GM12878 (cell line): ENCODE results near the gene UBE2E3.

Experiments used
- CTCF ChIP-seq, 3 experiments: IDR thresholded peaks in 2 of 3; conservative IDR thresholded peaks in 1 of 3; 2 replicates each; pipeline ENCODE4 v1.5.1; 2011; ENCODE audit warnings: low read depth in 3 of 3, low read length in 3 of 3, mild to moderate bottlenecking in 3 of 3, control low read depth in 2 of 3, moderate library complexity in 2 of 3, inconsistent platforms in 1 of 3, mixed read lengths in 1 of 3; ENCODE audit not compliant: control insufficient read depth in 2 of 3, insufficient read depth in 1 of 3; ENCODE audit errors: extremely low read depth in 1 of 3
- E2F4 ChIP-seq: IDR thresholded peaks from 2 replicates; pipeline ENCODE4 v1.6.1; 2012; ENCODE audit warnings: low read depth, low read length, improper control_type of control experiment
- EZH2 ChIP-seq: IDR thresholded peaks from 2 replicates; pipeline ENCODE4 v1.6.1; 2012; ENCODE audit warnings: low read depth, mild to moderate bottlenecking, control low read depth, inconsistent platforms, low read length, borderline replicate concordance; ENCODE audit not compliant: control insufficient read depth
- FOS ChIP-seq: IDR thresholded peaks from 3 replicates; pipeline ENCODE4 v1.6.1; 2011; ENCODE audit warnings: borderline replicate concordance; ENCODE audit not compliant: insufficient read length; ENCODE audit errors: extremely low read depth
- REST ChIP-seq: IDR thresholded peaks from 2 replicates; pipeline ENCODE4 v1.6.1; 2012; ENCODE audit warnings: mild to moderate bottlenecking, low read depth, low read length
- SIN3A ChIP-seq: IDR thresholded peaks from 2 replicates; pipeline ENCODE4 v1.6.1; 2012; ENCODE audit warnings: low read depth, low read length, improper control_type of control experiment
- TAF1 ChIP-seq: IDR thresholded peaks from 2 replicates; pipeline ENCODE4 v1.6.1; 2011; ENCODE audit warnings: mild to moderate bottlenecking, low read depth, low read length, borderline replicate concordance
- TF ChIP-seq, protein P1 (sequence below): fragments of 150-350 bp; IDR thresholded peaks from 2 replicates; pipeline ENCODE4 v1.6.1; 2016; ENCODE audit warnings: low read depth, low read length
- TF ChIP-seq, protein P2 (sequence below): IDR thresholded peaks from 2 replicates; pipeline ENCODE4 v1.6.1; 2012; ENCODE audit warnings: low read length, inconsistent platforms

DNA sequence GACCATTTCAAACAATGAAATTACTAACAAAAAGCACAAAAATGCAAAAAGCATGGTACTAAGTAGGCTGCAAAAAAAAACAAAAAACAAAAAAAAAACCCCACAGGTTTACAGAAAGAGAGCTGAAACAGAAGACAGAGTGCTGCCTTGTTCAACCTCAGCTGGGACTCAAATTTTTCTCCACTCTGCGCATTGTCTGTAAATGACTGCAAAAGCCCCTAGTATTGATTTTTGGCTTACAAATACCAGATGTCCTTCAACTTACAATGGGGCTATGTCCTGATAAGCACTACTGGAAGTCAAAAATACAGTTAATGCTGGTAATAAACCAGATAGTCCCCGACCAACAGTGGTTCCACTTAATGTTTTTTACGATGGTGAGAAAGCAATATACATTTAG is 42.2 kb downstream of the UBE2E3 start:
- TF ChIP-seq, protein P1, sequence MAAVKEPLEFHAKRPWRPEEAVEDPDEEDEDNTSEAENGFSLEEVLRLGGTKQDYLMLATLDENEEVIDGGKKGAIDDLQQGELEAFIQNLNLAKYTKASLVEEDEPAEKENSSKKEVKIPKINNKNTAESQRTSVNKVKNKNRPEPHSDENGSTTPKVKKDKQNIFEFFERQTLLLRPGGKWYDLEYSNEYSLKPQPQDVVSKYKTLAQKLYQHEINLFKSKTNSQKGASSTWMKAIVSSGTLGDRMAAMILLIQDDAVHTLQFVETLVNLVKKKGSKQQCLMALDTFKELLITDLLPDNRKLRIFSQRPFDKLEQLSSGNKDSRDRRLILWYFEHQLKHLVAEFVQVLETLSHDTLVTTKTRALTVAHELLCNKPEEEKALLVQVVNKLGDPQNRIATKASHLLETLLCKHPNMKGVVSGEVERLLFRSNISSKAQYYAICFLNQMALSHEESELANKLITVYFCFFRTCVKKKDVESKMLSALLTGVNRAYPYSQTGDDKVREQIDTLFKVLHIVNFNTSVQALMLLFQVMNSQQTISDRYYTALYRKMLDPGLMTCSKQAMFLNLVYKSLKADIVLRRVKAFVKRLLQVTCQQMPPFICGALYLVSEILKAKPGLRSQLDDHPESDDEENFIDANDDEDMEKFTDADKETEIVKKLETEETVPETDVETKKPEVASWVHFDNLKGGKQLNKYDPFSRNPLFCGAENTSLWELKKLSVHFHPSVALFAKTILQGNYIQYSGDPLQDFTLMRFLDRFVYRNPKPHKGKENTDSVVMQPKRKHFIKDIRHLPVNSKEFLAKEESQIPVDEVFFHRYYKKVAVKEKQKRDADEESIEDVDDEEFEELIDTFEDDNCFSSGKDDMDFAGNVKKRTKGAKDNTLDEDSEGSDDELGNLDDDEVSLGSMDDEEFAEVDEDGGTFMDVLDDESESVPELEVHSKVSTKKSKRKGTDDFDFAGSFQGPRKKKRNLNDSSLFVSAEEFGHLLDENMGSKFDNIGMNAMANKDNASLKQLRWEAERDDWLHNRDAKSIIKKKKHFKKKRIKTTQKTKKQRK: no peak
- no peak for TF ChIP-seq SIN3A
- no peak for TF ChIP-seq CTCF (IDR thresholded peaks at IDR 0.05 in 2 of 3, conservative IDR thresholded peaks at IDR 0.05 in 1 of 3; ENCODE audit: control insufficient read depth in 2 of 3, extremely low read depth in 1 of 3, insufficient read depth in 1 of 3, low read depth in 3 of 3, low read length in 3 of 3)
- no peak for TF ChIP-seq FOS
- TF ChIP-seq REST: no peak
- no peak for TF ChIP-seq E2F4
- TF ChIP-seq, protein P2, sequence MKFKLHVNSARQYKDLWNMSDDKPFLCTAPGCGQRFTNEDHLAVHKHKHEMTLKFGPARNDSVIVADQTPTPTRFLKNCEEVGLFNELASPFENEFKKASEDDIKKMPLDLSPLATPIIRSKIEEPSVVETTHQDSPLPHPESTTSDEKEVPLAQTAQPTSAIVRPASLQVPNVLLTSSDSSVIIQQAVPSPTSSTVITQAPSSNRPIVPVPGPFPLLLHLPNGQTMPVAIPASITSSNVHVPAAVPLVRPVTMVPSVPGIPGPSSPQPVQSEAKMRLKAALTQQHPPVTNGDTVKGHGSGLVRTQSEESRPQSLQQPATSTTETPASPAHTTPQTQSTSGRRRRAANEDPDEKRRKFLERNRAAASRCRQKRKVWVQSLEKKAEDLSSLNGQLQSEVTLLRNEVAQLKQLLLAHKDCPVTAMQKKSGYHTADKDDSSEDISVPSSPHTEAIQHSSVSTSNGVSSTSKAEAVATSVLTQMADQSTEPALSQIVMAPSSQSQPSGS: no peak
- TF ChIP-seq EZH2: no peak
- no peak for TF ChIP-seq TAF1
